CD4-positive, alpha-beta T cell treated with Interleukin-17A for 1 hour (primary cell): ENCODE data around the gene ARAP1.

Source experiments
- DNase-seq: peaks from one replicate; pipeline ENCODE4 v3.0.0-alpha.2; 2020

Gene ARAP1

GRCh38 chr11:72760539-72761405 is 8.6 kb upstream of the ARAP1 start:
- no peak for DNase-seq

GRCh38 chr11:72759468-72759985 is 7.3 kb upstream of the ARAP1 start:
- no peak for DNase-seq

GRCh38 chr11:72758690-72759389 is 6.6 kb upstream of the ARAP1 start:
- no peak for DNase-seq

- no peak for DNase-seq
Measured at GRCh38 chr11:72758304-72758689, 6.1 kb upstream of the ARAP1 start.

GRCh38 chr11:72755713-72756285 is 3.6 kb upstream of the ARAP1 start:
- DNase-seq: no peak

DNA sequence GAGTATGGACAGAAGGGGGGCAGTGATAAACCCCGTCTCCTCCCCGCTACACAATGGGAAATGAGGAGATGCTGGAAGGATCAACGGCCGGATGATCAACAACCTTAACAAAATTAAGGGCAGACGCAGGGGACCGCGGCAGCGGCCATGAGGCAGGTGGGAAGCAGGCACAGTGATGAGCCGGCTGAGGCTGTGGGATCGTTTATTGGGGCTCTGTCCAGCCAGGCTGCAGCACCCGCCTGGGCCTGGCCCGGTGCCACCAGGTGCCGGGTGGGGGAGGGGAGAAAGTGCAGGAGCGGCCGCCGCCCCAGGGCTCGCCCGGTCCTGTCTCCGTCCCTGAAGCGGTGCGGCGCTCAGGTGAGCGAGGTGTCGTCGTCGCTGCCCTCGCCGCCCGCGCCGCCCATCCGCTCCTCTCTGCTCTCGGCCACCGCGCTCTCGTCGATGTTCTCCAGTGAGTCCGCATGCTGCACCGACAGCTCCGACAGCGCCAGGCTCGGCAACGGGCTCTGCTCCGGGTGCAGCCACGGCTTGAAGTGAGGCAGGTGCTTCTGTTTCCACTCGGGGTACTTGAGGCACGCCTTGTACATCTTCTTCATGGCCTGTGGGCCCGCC is 2.4 kb upstream of the ARAP1 start:
- no peak for DNase-seq

DNA sequence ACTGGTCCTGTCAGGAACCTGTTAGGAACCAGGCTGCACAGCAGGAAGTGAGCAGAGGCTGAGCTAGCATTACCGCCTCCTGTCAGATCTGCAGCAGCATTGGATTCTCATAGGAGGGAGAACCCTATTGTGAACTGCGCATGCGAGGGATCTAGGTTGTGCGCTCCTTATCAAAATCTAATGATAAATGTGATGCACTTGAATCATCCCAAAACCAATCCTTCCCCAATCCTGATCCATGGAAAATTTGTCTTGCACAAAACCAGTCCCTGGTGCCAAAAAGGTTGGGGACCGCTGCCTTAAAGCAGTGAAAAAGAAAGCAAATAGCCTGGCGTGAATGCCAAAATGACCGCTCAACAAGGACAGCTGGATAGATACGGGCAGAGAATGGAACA is 1.9 kb upstream of the ARAP1 start:
- DNase-seq: no peak

GRCh38 chr11:72753341-72754148 is 1.3 kb upstream of the ARAP1 start:
- DNase-seq: no peak

GRCh38 chr11:72751116-72752087 is 806 bp downstream of the ARAP1 start:
- no peak for DNase-seq

DNA sequence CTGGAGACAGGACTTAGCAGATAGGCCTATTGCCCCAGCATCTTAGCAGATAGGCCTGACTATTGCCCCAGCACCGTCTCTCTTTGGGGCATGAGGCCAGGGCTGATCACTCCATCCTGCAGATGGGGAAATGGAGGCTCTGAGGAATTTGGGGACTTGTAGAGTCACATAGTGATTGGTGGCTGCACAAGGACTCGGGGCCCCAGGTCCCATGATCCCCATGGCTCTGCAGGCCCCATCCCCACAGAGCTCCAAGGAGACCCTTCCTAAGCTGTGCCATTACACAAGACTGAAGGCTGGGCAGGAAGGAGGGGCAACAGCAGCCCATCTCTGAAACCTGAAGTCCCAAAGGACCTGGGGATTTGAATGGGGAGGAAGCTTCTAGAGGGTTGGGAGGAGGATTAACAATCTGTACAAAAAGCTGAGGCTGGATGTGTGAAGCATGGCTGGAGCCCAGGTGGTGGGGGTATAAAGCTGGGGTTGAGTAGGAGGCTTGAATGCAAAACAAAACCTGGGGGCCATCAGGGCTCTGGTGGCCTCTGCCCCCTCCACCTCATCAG is 1.6 kb downstream of the ARAP1 start:
- no peak for DNase-seq

DNA sequence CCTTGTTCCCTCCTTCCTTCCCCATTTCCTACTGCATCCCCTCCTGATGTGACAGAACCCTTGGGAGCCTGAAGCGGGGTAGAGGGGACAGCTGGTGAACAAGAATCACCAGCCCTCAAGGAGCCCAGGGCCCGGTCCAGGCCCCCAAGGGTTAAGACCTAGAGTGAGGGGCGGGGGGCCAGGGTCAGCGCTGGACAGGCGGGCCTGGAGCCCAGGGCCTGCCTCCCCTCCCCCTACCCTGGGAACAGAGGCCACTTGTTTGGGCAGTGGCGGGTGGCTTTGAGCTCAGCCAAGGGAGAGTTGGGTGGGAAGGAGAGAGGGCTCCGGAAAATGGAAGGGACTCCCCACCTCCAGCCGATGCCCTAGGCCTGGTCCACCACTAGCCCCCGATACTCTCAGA is 2.1 kb downstream of the ARAP1 start:
- DNase-seq: no peak

DNA sequence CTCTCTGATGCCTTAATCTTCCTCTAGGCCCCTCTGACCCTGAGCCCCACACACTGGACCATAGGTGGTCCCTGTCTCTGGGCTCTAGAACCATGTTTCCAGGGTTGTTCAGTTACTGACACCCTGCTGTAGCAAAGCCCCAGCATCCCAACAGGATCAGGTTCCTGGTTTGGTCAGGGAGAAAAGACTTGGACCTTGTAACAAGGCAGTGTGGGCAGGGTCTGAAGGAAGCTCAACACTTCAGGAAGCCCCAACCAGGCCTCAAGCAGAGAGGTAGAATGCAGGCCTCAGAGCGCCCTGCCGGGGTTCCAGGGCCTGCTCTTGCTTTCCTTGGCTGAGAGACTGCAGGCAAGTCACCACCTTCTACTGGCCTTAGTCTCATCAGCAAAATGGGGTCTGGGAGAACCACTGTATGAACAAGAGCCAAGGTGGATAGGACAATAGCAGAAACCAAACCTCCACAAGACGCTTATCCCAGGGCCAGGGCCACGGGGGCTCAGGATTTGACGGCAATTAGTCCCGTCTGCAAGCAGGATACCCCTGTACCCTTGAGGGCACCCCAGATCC is 4.8 kb downstream of the ARAP1 start:
- DNase-seq: no peak

DNA sequence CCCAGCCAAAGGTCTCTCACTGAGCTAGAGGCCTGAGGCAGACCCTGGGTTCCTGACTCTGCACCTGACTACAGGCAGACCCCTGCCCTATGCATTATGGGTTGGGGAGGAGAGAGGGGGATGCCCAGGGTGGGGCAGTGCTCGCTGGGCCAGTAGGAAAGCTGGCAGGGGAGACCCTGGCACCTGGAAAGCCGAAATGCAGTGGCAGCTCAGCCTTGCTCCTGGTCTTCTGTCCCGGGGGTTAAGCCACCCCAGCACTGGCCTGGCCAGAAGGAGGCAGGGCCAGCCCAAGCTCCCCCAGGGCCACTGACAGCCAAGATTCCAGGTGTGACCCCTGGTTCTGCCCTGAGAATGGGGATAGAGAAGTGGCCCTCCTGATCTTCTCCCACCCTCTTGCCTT is 5.4 kb downstream of the ARAP1 start:
- DNase-seq: no peak

DNA sequence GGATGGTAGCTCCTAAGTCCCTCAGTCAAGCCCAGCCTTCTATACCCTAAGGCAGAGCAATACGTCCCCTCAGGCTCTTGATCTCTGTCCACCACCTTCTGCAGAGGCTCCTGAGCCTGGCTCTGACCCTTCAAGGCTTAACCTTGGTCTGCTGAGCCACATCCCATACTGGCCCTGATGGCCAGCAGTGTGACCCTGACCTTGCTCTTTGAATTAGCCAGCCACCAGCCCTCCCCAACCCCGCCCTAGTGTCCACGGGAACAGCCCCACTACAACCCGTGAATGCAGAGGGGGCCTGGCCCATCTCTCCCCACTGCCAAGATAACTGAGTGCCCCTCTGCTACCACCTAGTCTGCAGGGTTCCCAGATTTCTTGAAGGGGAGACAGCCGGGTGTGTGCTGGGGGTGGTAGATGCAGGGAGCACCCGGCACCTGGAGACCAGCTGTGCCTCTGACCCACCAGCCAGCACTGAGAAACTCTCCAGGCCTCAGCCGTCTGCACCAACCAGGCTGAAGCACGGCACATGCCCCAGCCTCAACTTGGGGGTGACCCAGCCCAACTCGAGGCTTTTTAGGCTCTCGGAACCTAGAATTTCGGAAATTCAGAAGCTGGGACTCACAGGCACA is 6.2 kb downstream of the ARAP1 start:
- DNase-seq: no peak

DNA sequence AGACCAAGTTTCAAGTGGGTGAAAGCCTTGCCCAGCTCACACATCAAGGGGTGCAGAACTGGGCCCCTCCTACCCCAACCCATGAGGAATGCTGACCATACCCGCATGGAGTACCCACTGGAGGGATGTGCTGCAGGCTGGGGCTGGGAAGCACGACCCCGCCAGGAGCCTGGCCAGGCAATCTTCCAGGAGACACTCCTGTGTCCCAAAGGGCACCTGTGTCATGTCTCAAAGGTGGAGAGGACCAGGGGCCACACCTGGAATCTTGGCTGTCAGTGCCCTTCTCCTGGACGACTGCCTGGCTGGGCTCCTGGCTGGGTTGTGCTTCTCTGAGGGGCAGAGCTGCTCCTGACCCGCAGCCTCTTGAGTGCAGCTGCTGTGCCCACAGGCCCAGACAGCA is 6.7 kb downstream of the ARAP1 start:
- no peak for DNase-seq

GRCh38 chr11:72744474-72744873 is 7.7 kb downstream of the ARAP1 start:
- DNase-seq: no peak

GRCh38 chr11:72743321-72744221 is 8.6 kb downstream of the ARAP1 start:
- DNase-seq: peak; percentile 36

DNA sequence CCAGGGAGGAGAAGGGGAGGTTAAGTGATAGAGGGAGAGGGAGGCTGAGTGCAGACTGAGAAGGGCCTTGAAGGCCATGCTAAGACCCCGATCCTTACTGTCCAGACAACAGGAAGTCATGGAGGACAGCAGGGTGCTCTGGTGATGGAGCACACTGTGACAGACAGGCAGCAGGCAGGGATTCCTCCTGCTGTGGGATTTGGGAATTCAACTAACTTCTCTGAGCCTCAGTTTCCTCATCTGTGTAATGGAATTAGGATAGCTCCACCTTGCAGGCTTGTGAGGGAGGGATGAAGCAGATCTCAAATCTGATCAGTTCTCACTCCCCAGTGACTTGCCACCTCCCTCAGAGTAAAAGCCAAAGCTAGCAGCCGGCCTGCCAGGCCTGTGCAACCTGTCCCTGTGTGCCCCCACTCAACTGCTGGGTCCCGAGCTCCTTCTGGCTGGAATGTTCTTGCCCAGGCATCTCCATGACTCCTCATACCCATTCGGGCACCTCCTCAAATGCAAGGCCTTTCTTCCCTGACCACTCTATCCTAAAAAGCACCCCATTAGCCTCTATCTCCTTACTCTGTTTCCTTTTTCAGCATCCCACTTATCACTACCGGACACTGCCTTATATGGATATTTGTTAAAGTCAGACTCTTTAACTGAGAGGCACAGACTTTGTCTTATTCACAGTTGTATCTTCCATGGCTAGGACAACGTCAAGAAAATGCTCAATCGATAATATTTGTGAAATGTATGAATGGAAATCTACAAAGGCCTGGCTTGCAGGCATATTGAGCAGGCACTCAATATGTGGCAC is 9.5 kb downstream of the ARAP1 start:
- no peak for DNase-seq
